GM21737 (cell line): ENCODE data around the gene ITGA1.
"Not testable (repeated sequence)": the region's sequence is repeated elsewhere in the genome, so short reads cannot be mapped to it uniquely, and the experiment has no call there.

Experiments
- ATAC-seq: cut with Tn5 transposase; IDR thresholded peaks from one replicate; pipeline ENCODE4 v1.9.1; 2021; ENCODE audit warnings: mild to moderate bottlenecking, moderate library complexity; ENCODE audit not compliant: unreplicated experiment

The ITGA1 gene

GRCh38 chr5:52787600-52788504 is at the start of gene ITGA1, which contains the start of gene PELO:
Gene ITGA1 (plus strand): TSS chr5:52787916. CDS start chr5:52788354, 438 bp downstream.
Gene PELO (plus strand): TSS chr5:52787916. CDS start chr5:52800395, 12,479 bp downstream.
- peak; percentile 88 for ATAC-seq

DNA sequence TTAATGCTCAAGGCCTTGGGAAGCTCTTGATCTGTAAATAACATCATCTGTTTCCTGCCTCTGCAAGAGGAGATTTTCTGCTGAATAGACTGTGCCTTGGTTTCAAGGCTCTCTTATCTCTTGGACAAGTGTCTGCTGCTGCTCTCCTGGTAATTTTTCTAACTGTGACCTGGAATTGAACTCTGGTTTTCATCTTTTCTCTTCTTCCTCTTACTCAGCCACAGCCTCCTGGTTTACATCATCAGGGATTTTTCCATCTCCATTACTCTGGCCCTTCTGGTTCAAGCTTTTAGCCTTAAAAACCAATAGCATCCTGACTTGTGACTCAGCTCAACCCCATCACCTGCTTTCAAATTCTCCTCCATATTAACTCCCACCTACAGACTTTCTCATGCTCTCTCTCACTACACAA is 49.6 kb upstream of the ITGA1 start:
- ATAC-seq, result no peak

- ATAC-seq, result no peak
Observed at GRCh38 chr5:52740007-52740406, 47.7 kb upstream of the ITGA1 start.

GRCh38 chr5:52743012-52743411 is 44.7 kb upstream of the ITGA1 start:
- no peak for ATAC-seq

GRCh38 chr5:52743529-52743928 is 44.2 kb upstream of the ITGA1 start:
- no peak for ATAC-seq

DNA sequence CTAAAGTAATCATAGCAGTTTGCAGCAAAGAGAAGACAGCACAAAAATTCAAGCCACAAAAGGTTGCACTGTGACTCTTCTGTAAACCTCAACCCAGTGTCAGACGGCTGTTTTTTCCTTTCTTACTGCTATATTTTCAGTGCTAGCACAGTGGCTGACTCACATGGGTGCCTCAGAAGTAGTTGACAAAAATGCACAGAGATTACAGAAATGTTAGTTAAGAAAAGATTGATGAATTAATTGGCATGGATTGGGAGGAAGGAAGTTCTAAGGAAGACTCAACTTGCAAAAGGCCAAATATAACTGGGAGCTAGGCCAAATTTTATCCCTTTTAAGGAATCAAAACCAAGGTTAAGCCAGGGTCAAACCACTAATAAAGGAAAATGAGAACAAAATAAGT is 43.7 kb upstream of the ITGA1 start:
- ATAC-seq, result no peak

DNA sequence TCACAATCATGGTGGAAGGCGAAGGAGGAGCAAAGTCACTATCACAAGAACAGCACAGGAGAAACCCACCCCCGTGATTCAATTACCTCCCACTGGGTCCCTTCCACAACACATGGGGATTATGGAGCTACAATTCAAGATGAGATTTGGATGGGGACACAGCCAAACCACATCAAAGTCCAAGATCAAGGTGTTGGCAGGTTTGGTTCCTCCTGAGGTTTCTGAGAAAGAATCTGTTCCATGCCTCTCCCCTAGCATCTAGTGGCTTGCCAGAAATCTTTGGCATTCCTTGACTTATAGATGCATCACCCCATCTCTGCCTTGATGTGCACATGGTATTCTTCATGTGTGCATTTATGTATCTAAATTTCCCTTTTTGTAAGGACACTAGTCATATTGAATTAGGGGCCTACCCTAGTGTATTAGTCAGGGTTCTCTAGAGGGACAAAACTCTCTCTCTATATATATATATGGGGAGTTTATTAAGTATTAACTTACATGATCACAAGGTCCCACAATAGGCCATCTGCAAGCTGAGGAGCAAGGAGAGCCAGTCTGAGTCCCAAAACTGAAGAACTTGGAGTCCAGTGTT is 42.8 kb upstream of the ITGA1 start:
- ATAC-seq, result not testable (repeated sequence)

- ATAC-seq, result no peak
Observed at GRCh38 chr5:52746539-52746938, 41.2 kb upstream of the ITGA1 start.

GRCh38 chr5:52748590-52748989 is 39.1 kb upstream of the ITGA1 start:
- no peak for ATAC-seq

GRCh38 chr5:52749666-52750065 is 38.0 kb upstream of the ITGA1 start:
- no peak for ATAC-seq

DNA sequence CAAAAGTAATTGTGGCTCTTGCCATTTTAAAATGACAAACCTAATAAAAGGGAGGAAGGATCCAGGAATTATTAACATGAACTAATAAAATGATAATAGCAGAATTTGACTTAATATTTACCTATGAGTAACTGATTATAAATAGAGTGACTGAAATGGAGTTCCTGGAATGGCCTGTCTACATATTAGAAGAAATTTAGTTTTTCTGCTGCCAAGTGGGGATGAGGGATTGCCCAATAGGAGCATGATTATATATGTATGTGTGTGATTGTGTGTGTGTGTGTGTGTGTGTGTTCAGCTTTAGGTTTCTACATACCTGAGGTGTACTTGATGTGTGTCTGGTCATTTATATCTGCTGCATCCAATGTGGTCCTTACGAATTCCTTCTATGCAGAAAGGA is 36.6 kb upstream of the ITGA1 start:
- ATAC-seq, result no peak

- ATAC-seq, result no peak
Observed at GRCh38 chr5:52754051-52754450, 33.7 kb upstream of the ITGA1 start.

GRCh38 chr5:52757527-52757926 is 30.2 kb upstream of the ITGA1 start:
- no peak for ATAC-seq

DNA sequence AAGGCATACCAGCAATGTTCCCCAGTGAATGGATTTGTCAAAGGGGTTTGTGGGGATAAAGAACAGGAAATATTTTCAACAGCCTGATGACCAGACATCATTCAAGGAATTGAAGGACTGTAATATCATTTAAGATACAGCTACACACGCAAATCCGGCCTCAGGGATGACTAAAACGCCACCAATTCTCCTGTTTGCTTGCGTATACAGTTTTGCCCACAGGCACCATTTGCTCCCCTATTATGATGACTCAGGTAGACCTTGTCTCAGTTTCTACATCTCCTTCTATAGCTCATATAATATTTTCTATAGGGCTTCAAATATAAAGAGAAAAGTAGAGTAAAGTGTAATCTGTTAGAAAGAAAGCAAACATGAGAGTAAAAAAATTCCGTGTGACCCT is 29.7 kb upstream of the ITGA1 start:
- ATAC-seq, result no peak

- ATAC-seq, result no peak
Observed at GRCh38 chr5:52759331-52759730, 28.4 kb upstream of the ITGA1 start.

GRCh38 chr5:52760695-52761366 is 26.9 kb upstream of the ITGA1 start:
- no peak for ATAC-seq

- ATAC-seq, result no peak
Observed at GRCh38 chr5:52767217-52767743, 20.4 kb upstream of the ITGA1 start.

- ATAC-seq, result peak; percentile 39
Observed at GRCh38 chr5:52767766-52768480, 19.8 kb upstream of the ITGA1 start.

- no peak for ATAC-seq
Observed at GRCh38 chr5:52769061-52769460, 18.7 kb upstream of the ITGA1 start.

DNA sequence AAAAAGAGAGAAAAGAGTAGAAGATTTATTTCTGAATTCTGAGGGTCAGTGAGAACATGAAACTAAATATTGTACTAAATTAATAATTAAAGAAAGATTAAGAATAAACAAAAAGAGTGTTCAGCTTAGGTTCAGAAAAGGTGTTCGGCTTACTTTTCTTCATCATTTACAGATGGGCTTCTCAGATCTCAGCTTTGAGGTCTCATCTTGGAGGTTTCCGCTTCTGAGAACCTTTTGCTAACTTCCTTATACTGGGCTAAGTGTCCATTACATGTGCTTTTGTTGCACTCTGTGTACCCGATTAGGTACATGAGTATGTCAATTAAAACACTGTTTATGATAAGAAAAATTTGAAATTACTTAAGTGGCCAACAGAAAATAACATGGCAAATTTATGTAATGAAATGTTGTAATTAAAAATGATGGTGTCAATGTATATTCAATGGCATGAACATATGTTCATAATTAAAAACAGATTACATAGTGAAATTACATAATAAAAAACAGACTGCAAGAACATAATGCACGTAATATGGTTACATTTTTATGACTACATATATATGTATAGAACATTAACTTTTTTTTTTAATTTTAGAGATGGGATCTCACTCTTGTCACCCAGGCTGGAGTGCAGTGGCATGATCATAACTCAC is 17.3 kb upstream of the ITGA1 start:
- ATAC-seq, result no peak
